ENCODE measurements around the gene OSM.

DNA sequence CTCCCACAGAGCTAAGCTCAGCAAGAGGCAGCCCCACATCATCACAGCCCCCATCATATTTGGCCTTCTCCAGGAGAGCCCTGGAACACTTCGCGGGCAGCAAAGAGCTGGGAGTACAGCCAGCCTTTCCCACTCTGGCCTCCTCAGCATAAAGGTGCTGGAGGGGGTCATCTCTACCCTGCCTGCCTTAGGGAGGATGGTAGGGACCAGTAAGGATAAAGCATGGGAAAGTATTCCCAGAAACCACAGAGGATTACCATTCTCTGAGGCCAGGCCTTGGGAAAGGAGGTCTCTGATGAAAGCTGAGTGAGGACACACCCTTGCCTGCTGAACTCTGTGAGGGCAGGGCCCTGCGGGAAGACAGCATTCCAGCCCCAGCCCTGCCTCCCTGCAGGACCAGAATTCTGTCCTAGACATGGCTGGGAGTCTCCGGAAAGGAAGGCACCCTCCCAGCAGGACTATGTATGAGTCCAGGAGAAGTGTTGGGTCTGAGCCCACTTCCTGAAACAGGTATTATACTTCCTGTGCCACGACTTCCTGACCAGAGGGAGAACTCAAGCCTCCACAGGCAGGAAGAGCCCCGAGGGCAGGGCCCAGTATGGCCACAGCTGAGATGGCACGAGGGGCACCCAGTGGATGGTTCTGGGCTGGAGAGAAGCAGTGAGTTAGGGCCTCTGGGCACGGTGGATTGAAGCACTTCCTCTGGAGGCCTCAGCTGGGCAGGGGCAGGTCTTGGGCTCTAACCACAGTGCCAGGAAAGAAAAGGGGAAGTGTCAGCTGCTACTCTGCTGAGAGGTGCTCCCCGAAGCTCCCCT is 35.6 kb upstream of the OSM start:
- TF ChIP-seq, protein P1, sequence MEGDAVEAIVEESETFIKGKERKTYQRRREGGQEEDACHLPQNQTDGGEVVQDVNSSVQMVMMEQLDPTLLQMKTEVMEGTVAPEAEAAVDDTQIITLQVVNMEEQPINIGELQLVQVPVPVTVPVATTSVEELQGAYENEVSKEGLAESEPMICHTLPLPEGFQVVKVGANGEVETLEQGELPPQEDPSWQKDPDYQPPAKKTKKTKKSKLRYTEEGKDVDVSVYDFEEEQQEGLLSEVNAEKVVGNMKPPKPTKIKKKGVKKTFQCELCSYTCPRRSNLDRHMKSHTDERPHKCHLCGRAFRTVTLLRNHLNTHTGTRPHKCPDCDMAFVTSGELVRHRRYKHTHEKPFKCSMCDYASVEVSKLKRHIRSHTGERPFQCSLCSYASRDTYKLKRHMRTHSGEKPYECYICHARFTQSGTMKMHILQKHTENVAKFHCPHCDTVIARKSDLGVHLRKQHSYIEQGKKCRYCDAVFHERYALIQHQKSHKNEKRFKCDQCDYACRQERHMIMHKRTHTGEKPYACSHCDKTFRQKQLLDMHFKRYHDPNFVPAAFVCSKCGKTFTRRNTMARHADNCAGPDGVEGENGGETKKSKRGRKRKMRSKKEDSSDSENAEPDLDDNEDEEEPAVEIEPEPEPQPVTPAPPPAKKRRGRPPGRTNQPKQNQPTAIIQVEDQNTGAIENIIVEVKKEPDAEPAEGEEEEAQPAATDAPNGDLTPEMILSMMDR (IDR thresholded peaks at IDR 0.05; ENCODE audit: low read depth, low read length), result no peak
- TF ChIP-seq EZH2phosphoT487 (IDR thresholded peaks at IDR 0.05; ENCODE audit: low read depth), result no peak

Measured in OCI-LY3 (cell line).